IMR-90 (cell line): ENCODE measurements around the gene CDRT15. TPM values are rescaled to one million over a fixed set of nuclear protein-coding genes. Genes with fewer than 3 reads are reported as not detected.

Experiments used
- ATAC-seq: fragments of 200-7000 bp; cut with Tn5 transposase; 2 replicates; pipeline ENCODE4 v1.9.1; 2020; ENCODE audit warnings: low read depth, mild to moderate bottlenecking, moderate library complexity
- BruUV-seq: library from RNA; stranded (reverse); fragments of 400-500 nt; replicated peaks from 2 replicates; lab custom pipeline; 2021; lab: Mats Ljungman, UMichigan
- CTCF ChIA-PET: fragments of 300-600 bp; formaldehyde crosslinking; extraction: SDS; loops from one replicate; lab custom pipeline; 2021; ENCODE audit warnings: antibody characterized with exemption; lab: Yijun Ruan, JAX
- POLR2A ChIA-PET: fragments of 300-600 bp; sonication (Branson Sonifier 250); formaldehyde crosslinking; loops from one replicate; lab custom pipeline; 2022; ENCODE audit warnings: antibody characterized with exemption; ENCODE audit not compliant: unreplicated experiment; lab: Charles Lee
- DNase-seq: peaks from one replicate; pipeline ENCODE4 v3.0.0; 2013
- H2AFZ ChIP-seq: replicated peaks from 2 replicates; pipeline ENCODE3; 2013; ENCODE audit warnings: low read length, mild to moderate bottlenecking; ENCODE audit not compliant: poor library complexity
- H2AK5ac ChIP-seq: 2 replicates; pipeline ENCODE4 v1.6.1; 2013; ENCODE audit warnings: low read depth, low read length, inconsistent platforms
- H2AK9ac ChIP-seq: replicated peaks from 2 replicates; pipeline ENCODE3; 2013; ENCODE audit warnings: mild to moderate bottlenecking, low read depth, low read length, moderate library complexity; ENCODE audit not compliant: poor library complexity
- H2BK120ac ChIP-seq: 2 replicates; pipeline ENCODE4 v1.6.1; 2013; ENCODE audit warnings: low read depth, low read length, inconsistent platforms
- H2BK15ac ChIP-seq: 3 replicates; pipeline ENCODE4 v1.6.1; 2013; ENCODE audit warnings: low read depth, low read length, inconsistent platforms
- H2BK20ac ChIP-seq: 2 replicates; pipeline ENCODE4 v1.6.1; 2013; ENCODE audit warnings: low read depth, mild to moderate bottlenecking, inconsistent platforms, low read length, moderate library complexity
- H2BK5ac ChIP-seq: 2 replicates; pipeline ENCODE4 v1.6.1; 2013; ENCODE audit warnings: mild to moderate bottlenecking, low read depth, low read length, inconsistent platforms; ENCODE audit not compliant: poor library complexity, severe bottlenecking
- H3K14ac ChIP-seq: replicated peaks from 2 replicates; pipeline ENCODE4 v1.6.1; 2013; ENCODE audit warnings: low read depth, low read length, inconsistent platforms
- H3K18ac ChIP-seq: 2 replicates; pipeline ENCODE4 v1.6.1; 2013; ENCODE audit warnings: low read depth, low read length, control low read depth
- H3K23ac ChIP-seq: 2 replicates; pipeline ENCODE4 v1.6.1; 2013; ENCODE audit warnings: low read depth, low read length, inconsistent platforms
- H3K27ac ChIP-seq: 2 replicates; pipeline ENCODE4 v1.5.1; 2013; ENCODE audit warnings: mild to moderate bottlenecking, control low read depth, low read length; ENCODE audit not compliant: insufficient read depth
- H3K27me3 ChIP-seq: 2 replicates; pipeline ENCODE4 v1.6.1; 2013; ENCODE audit warnings: low read length; ENCODE audit not compliant: control insufficient read depth, insufficient read depth
- H3K36me3 ChIP-seq: 2 replicates; pipeline ENCODE4 v1.6.1; 2013; ENCODE audit warnings: low read length, mixed read lengths; ENCODE audit not compliant: control insufficient read depth, insufficient read depth
- H3K4ac ChIP-seq: 2 replicates; pipeline ENCODE4 v1.6.1; 2013; ENCODE audit warnings: low read depth, low read length, inconsistent platforms
- H3K4me1 ChIP-seq: 2 replicates; pipeline ENCODE4 v1.6.1; 2013; ENCODE audit warnings: low read length, mixed read lengths; ENCODE audit not compliant: control insufficient read depth, insufficient read depth
- H3K4me2 ChIP-seq: 2 replicates; pipeline ENCODE4 v1.6.1; 2013; ENCODE audit warnings: low read depth, mild to moderate bottlenecking, control low read depth, low read length, moderate library complexity
- H3K4me3 ChIP-seq: 2 replicates; pipeline ENCODE4 v1.5.1; 2013; ENCODE audit warnings: low read depth, mild to moderate bottlenecking, control low read depth, low read length, moderate library complexity; ENCODE audit not compliant: insufficient read depth
- H3K56ac ChIP-seq: 2 replicates; pipeline ENCODE4 v1.6.1; 2013; ENCODE audit warnings: low read length, inconsistent platforms; ENCODE audit not compliant: insufficient read depth; ENCODE audit errors: extremely low read depth
- H3K79me1 ChIP-seq, 2 experiments: 2 replicates each; pipeline ENCODE4 v1.6.1; 2013; ENCODE audit warnings: low read length in 2 of 2, inconsistent platforms in 1 of 2, low read depth in 1 of 2
- H3K9ac ChIP-seq: 2 replicates; pipeline ENCODE4 v1.6.1; 2013; ENCODE audit warnings: low read depth, low read length, control low read depth
- H3K9me1 ChIP-seq: 2 replicates; pipeline ENCODE4 v1.6.1; 2013; ENCODE audit warnings: low read length, inconsistent platforms; ENCODE audit not compliant: insufficient read depth
- H3K9me3 ChIP-seq: 2 replicates; pipeline ENCODE4 v1.6.1; 2013; ENCODE audit warnings: low read length; ENCODE audit not compliant: control insufficient read depth, insufficient read depth
- H4K20me1 ChIP-seq: 2 replicates; pipeline ENCODE4 v1.6.1; 2013; ENCODE audit warnings: low read length, inconsistent platforms; ENCODE audit not compliant: insufficient read depth
- H4K5ac ChIP-seq: 2 replicates; pipeline ENCODE4 v1.6.1; 2013; ENCODE audit warnings: mild to moderate bottlenecking, low read depth, low read length, control low read depth
- H4K8ac ChIP-seq, 2 experiments: 2 replicates each; pipeline ENCODE4 v1.6.1; 2013; ENCODE audit warnings: low read depth in 2 of 2, low read length in 2 of 2, control low read depth in 1 of 2, inconsistent platforms in 1 of 2
- H4K91ac ChIP-seq: 2 replicates; pipeline ENCODE4 v1.6.1; 2013; ENCODE audit warnings: low read depth, low read length, inconsistent platforms; ENCODE audit not compliant: insufficient read depth
- CEBPB ChIP-seq: IDR thresholded peaks from 2 replicates; pipeline ENCODE4 v1.6.1; 2012; ENCODE audit warnings: low read depth, low read length, improper control_type of control experiment
- CHD1 ChIP-seq: IDR thresholded peaks from 2 replicates; pipeline ENCODE4 v1.6.1; 2012; ENCODE audit warnings: low read depth, low read length, improper control_type of control experiment
- MAFK ChIP-seq: IDR thresholded peaks from 2 replicates; pipeline ENCODE4 v1.6.1; 2012; ENCODE audit warnings: low read depth, low read length, improper control_type of control experiment
- RAD21 ChIP-seq: IDR thresholded peaks from 2 replicates; pipeline ENCODE4 v1.6.1; 2012; ENCODE audit warnings: low read length, improper control_type of control experiment
- WGBS, 2 experiments: methylation state at CpG; one replicate each; pipeline versions ENCODE4 v1.1.5 to v1.1.7; 2013; ENCODE audit warnings: missing lambda C conversion rate in 2 of 2; ENCODE audit not compliant: insufficient read length in 1 of 2; ENCODE audit errors: extremely low coverage in 2 of 2; 5-methylcytosine and 5-hydroxymethylcytosine counted together
- dilution Hi-C: fragments of 300-500 bp; cut with HindIII; formaldehyde crosslinking; loops from one replicate; pipeline ENCODE4 v1.14.3; 2018; ENCODE audit warnings: low sequenced_read_pairs; ENCODE audit not compliant: unreplicated experiment
- in situ Hi-C: fragments of 300-500 bp; cut with MboI; formaldehyde crosslinking; loops from 3 replicates; pipeline ENCODE4 v1.14.3; 2019; ENCODE audit warnings: low sequenced_read_pairs, inconsistent platforms, mixed read lengths
- intact Hi-C: fragments of 100-400 bp; cut with micrococcal nuclease; formaldehyde crosslinking; loops from 2 replicates; pipeline ENCODE4 v1.10.0; 2022
- polyA plus RNA-seq, 3 experiments: library from polyadenylated mRNA; depleted of rRNA; stranded (reverse); fragments of >200 nt; gene quantifications; 2 replicates each; pipeline ENCODE4 v1.2.3, GENCODE V29; 2012; ENCODE audit warnings: low replicate concordance in 1 of 3
- total RNA-seq: library from RNA; depleted of rRNA; stranded (reverse); fragments of >200 nt; gene quantifications from 2 replicates; pipeline ENCODE4 v1.2.3, GENCODE V29; 2012
- TF ChIP-seq, protein P1 (sequence below): fragments of 150-350 bp; IDR thresholded peaks from 2 replicates; pipeline ENCODE4 v1.6.1; 2017; ENCODE audit warnings: mild to moderate bottlenecking, antibody characterized with exemption, low read length, low read depth
- TF ChIP-seq, protein P2 (sequence below): conservative IDR thresholded peaks from 2 replicates; pipeline ENCODE4 v1.5.1; 2012; ENCODE audit warnings: mild to moderate bottlenecking, low read depth, low read length, improper control_type of control experiment

CDRT15 gene
- total and polyA plus RNA-seq, 2 of the 4 experiments (the other 2 are of a cell fraction), result not detected

DNA sequence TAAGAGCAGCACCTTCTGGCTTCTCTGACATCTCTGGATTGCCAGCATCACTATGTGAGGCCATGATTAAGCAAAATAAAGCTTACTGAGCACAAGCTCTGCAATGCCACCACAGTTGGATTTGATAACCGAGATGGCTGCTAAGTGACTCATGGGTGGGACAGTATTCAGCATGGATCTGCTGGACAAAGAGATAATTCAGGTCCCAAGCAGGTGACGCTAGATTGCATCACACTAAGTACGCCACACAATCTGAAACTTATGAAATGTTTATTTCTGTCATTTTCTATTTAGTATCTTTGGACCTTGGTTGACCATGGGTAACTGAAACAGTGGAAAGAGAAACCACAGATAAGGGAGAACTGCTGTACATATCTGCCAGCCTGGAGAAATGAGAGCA is 27.4 kb downstream of the CDRT15 start:
- no peak overlapping the region for H4K8ac ChIP-seq
- H3K27me3 ChIP-seq, result no peaks in the 10 kb centered on the region
- BruUV-seq, result no TSS peak
- H4K91ac ChIP-seq, result no peak overlapping the region
- dilution Hi-C loops (no loop called here), in situ Hi-C loops (no loop called here), intact Hi-C loops (no loop called here)
- no peak overlapping the region for H3K14ac ChIP-seq
- no peak overlapping the region for H3K56ac ChIP-seq
- H2BK15ac ChIP-seq, result no peak overlapping the region
- ATAC-seq, result no peak
- no peak overlapping the region for H2BK5ac ChIP-seq
- H3K4me3 ChIP-seq, result no peak overlapping the region
- no peak overlapping the region for H3K4ac ChIP-seq
- no peak overlapping the region for H3K4me2 ChIP-seq
- H4K5ac ChIP-seq, result no peak overlapping the region
- H4K20me1 ChIP-seq, result no peaks in the 10 kb centered on the region
- H3K18ac ChIP-seq, result no peak overlapping the region
- H3K9me1 ChIP-seq, result peaks cover 6% of the 10 kb centered on the region; the same call in 1 of the 2 replicates
- H3K9me3 ChIP-seq, result peaks cover 4% of the 10 kb centered on the region; the same call in 1 of the 2 replicates
- H2AK5ac ChIP-seq, result no peak overlapping the region
- H2AK9ac ChIP-seq, result no peak overlapping the region
- no peak for TF ChIP-seq CHD1
- TF ChIP-seq MAFK, result no peak
- TF ChIP-seq, protein P1, sequence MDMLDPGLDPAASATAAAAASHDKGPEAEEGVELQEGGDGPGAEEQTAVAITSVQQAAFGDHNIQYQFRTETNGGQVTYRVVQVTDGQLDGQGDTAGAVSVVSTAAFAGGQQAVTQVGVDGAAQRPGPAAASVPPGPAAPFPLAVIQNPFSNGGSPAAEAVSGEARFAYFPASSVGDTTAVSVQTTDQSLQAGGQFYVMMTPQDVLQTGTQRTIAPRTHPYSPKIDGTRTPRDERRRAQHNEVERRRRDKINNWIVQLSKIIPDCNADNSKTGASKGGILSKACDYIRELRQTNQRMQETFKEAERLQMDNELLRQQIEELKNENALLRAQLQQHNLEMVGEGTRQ, result no peak
- TF ChIP-seq, protein P2, sequence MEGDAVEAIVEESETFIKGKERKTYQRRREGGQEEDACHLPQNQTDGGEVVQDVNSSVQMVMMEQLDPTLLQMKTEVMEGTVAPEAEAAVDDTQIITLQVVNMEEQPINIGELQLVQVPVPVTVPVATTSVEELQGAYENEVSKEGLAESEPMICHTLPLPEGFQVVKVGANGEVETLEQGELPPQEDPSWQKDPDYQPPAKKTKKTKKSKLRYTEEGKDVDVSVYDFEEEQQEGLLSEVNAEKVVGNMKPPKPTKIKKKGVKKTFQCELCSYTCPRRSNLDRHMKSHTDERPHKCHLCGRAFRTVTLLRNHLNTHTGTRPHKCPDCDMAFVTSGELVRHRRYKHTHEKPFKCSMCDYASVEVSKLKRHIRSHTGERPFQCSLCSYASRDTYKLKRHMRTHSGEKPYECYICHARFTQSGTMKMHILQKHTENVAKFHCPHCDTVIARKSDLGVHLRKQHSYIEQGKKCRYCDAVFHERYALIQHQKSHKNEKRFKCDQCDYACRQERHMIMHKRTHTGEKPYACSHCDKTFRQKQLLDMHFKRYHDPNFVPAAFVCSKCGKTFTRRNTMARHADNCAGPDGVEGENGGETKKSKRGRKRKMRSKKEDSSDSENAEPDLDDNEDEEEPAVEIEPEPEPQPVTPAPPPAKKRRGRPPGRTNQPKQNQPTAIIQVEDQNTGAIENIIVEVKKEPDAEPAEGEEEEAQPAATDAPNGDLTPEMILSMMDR, result no peak
- peak; percentile 55 for TF ChIP-seq CEBPB
- TF ChIP-seq RAD21, result no peak
- ChIA-PET POLR2A (no interaction called here), CTCF (interaction anchor here (0.5 kb wide), 1 partner anchor 968 kb away, joined by 3 read pairs; no protein-coding TSS in a partner anchor)
- peaks cover 8% of the 10 kb centered on the region for H3K36me3 ChIP-seq
- DNase-seq, result peak; percentile 17
- no peak overlapping the region for H3K27ac ChIP-seq
- H3K9ac ChIP-seq, result no peak overlapping the region
- no peaks in the 10 kb centered on the region; a peak in 1 of 4 replicates for H3K79me1 ChIP-seq
- H2AFZ ChIP-seq, result no peak overlapping the region
- no peaks in the 10 kb centered on the region for H3K4me1 ChIP-seq
- no peak overlapping the region for H2BK20ac ChIP-seq
- WGBS, 2 experiments, result no CpG with 5 or more reads among the region's 3 CpGs
- no peak overlapping the region for H3K23ac ChIP-seq
- no peak overlapping the region for H2BK120ac ChIP-seq
